Measurements from ENCODE around the gene GTF2A1L.

GRCh38 chr2:48719480-48720177 is 102.0 kb downstream of the GTF2A1L start:
- TF ChIP-seq CTCF (IDR thresholded peaks at IDR 0.05), result no peak
- TF ChIP-seq POLR2AphosphoS5 (IDR thresholded peaks at IDR 0.05), result no peak
